GM12801 (cell line): ENCODE results near the gene ZNF546.

Experiments used
- TF ChIP-seq, protein P1 (sequence below): IDR thresholded peaks from one replicate; pipeline ENCODE4 v1.5.1; 2011; ENCODE audit warnings: control low read depth; ENCODE audit not compliant: insufficient read length; ENCODE audit errors: extremely low read depth

The ZNF546 gene

GRCh38 chr19:39974377-39975155 lies 22.3 kb upstream of the ZNF546 start:
- TF ChIP-seq, protein P1, sequence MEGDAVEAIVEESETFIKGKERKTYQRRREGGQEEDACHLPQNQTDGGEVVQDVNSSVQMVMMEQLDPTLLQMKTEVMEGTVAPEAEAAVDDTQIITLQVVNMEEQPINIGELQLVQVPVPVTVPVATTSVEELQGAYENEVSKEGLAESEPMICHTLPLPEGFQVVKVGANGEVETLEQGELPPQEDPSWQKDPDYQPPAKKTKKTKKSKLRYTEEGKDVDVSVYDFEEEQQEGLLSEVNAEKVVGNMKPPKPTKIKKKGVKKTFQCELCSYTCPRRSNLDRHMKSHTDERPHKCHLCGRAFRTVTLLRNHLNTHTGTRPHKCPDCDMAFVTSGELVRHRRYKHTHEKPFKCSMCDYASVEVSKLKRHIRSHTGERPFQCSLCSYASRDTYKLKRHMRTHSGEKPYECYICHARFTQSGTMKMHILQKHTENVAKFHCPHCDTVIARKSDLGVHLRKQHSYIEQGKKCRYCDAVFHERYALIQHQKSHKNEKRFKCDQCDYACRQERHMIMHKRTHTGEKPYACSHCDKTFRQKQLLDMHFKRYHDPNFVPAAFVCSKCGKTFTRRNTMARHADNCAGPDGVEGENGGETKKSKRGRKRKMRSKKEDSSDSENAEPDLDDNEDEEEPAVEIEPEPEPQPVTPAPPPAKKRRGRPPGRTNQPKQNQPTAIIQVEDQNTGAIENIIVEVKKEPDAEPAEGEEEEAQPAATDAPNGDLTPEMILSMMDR = no peak

DNA sequence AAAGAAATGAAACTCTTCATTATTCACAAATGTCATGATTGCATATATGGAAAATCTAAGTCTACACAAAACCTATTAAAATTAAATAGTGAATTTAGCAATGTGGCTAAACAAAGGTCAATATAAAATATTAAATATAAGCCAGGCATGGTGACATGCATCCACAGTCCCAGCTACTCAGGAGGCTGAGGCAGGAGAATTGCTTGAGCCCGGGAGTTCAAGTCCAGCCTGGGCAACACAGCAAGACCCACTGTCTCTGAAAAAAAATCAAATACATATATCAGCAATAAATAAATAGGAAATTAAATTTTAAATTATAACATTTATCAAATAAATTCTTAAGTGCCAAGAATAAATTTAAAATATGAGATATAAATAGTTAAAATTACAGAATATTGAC lies 14.0 kb upstream of the ZNF546 start:
- TF ChIP-seq, protein P1 = no peak

DNA sequence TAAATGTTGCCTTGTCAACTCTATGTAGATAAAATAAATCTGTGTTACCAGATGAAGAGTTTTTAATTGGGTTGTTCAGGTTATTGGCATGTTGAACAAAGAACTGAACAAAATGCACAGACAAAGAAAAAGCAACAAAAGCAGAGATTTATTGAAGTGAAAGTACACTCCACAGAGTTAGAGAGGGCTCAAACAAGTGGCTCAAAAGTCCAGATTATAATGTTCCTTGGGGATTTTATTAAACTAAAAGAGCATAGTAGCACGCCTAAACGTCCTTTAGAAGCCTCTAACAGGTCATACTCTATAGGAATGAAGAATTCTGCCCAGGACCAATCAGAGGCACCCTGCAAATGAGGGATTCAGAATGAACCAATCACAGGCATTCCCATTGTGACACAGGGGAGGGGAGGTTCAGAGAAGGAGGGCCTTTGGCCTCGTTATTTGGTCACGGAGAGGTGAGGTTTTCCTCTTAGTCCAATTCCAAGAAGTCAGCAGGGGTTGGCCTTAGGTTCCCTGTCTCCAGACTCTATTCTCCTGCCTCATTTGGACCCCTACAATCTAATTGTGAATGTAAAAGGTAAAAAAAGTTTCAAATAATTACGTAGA lies 13.1 kb upstream of the ZNF546 start:
- TF ChIP-seq, protein P1 = no peak

DNA sequence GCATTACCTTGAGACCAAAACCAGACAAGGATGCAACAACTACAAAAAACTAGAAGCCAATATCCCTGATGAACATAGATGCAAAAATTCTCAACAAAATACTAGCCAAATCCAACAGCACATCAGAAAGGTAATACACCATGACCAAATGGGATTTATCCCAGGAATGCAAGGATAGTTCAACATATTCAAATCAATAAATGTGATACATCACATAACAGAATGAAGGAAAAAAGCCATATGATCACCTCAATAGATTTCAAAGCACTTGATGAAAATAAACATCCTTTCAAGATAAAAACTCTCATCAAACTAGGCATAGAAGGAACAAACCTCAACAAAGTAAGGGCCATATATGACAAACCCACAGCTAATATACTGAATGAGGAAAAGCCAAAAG lies 10.2 kb upstream of the ZNF546 start:
- TF ChIP-seq, protein P1 = no peak

- TF ChIP-seq, protein P1 = no peak
Observed at GRCh38 chr19:39987167-39987566, 9.7 kb upstream of the ZNF546 start.

DNA sequence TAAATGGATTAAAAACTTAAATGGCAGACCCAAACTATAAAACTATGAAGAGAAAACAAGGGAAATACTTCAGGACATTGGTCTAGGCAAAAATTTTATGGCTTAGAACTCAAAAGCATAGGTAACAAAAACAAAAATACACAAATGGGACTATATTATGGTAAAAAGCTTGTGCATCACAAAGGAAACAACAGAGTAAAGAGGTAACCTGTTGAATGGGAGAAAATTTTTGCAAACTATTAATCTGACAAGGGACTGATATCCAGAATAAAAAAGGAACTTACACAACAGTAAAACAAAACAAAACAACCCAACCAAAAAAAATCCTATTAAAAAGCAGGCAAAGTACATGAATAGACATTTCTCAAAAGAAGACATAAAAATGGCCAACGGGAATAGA lies 9.3 kb upstream of the ZNF546 start:
- TF ChIP-seq, protein P1 = no peak

DNA sequence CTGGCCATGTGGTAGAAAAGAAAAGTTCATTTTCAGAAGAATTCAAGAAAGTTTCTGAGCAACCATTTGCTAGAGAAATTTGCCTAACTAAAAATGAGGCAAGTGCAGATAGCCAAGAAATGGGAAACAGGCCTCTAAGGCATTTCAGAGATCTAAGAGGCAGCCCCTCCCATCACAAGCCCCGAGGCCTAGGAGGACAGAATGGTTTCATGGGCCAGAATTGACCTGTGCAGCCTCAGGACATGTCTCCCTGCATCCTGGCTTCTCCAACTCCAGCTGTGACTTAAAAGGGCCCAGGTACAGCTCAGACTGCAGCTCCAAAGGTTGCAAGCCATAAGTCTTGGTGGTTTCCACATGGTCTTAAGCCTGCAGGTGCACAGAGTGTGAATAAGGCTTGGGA lies 3.3 kb upstream of the ZNF546 start:
- TF ChIP-seq, protein P1 = no peak
